ENCODE data around the gene ACOT13.
"Not testable (repeated sequence)": the region's sequence is repeated elsewhere in the genome, so short reads cannot be mapped to it uniquely, and the experiment has no call there.

ACOT13 gene

DNA sequence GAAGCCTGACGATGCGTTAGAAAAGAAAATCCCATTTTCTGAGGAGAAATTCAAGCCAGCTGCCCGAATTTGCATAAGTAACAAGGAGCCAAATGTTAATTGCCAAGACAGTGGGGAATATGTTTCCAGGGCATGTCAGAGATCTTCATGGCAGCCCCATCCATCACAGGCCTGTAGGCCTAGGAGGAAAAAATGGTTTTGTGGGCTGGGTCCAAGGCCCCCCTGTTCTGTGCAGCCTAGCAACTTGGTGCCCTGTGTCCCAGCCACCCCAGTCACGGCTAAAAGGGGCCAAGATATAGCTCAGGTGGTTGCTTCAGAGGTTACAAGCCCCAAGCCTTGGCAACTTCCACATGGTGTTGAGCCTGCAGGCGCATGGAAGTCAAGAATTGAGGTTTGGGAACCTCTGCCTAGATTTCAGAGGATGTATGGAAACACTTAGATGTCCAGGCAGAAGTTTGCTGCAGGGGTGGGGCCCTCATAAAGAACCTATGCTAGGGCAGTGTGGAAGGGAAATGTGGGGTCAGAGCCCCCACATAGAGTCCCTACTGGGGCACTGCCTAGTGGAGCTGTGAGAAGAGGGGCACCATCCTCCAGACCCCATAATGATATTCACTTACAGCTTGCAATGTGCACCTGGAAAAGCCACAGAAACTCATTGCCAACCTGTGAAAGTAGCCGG, 64.7 kb downstream of the ACOT13 start:
- not testable (repeated sequence) for DNase-seq

DNA sequence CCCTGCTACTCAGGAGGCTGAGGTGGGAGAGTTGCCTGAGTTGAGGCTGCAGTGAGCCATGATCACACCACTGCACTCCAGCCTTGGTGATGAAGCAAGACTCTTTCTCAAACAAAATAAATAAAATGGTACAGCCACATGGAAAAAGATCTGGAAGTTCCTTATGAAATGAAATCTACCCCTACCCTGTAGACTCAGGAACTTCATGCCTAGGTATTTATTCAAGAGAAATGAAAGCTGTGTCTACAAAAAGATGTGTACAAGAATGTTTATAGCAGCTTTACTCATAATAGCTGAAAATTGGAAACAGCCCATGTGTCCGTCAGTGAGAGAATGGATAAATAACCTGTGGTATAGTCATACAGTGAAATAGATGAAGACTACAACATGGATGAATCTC, 67.3 kb downstream of the ACOT13 start:
- DNase-seq, result no peak

- not testable (repeated sequence) for DNase-seq
These were observed 67.8 kb downstream of the ACOT13 start for GRCh38 chr6:24734710-24735109.

DNA sequence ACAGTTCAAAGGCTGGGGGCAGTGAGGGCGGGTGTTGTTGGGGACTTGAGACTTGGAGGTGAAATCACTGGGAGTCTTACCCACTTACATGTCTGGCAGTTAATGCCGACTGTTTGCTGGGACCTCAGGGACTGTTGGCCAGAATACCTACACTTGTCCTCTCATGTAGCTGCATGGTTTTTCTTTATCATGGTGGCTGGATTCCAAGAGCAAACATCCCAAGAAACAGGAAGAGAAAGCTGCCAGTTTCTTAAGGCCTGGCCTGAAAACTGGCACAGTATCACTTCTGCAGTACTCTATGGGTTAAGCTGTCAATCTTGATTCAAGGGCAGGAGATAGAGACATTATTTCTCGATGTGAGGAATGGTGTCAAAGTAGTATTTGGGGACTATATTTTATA, 71.9 kb downstream of the ACOT13 start:
- DNase-seq, result no peak

- DNase-seq, result no peak
These were observed 74.0 kb downstream of the ACOT13 start for GRCh38 chr6:24740861-24741260.

GRCh38 chr6:24742216-24742738, 75.4 kb downstream of the ACOT13 start:
- DNase-seq, result no peak

DNA sequence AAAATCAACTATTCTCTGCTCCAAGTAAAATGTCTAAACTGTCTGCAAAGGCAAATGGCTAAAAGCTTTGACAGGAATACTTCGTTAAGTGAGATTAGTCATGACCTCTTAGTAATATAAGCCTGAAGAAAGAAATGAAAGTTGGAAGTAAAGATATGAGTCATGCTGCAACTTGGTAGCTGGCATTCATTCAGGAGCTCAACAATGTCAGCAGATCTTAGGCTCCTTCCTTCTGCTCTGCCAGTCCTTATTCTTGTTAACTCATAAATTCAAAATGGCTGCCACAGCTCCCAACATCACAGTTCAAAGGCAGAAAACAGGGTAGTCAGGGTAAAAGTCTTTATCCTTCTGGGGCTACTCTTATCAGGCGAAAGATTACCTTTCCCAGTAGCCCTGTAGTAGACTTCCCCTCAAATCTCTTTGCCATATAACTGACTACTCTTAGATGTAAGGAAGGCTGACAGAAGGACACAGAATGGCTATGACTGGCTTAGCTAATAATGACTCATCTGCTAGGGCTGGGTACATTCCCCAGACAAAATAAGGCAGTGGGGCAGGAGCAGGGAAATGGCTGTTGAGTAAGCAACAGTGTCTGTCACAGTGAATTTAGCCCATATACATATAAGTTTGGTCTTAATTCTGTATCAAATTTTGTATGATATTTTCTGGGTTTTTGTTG, 76.5 kb downstream of the ACOT13 start:
- no peak for DNase-seq

DNA sequence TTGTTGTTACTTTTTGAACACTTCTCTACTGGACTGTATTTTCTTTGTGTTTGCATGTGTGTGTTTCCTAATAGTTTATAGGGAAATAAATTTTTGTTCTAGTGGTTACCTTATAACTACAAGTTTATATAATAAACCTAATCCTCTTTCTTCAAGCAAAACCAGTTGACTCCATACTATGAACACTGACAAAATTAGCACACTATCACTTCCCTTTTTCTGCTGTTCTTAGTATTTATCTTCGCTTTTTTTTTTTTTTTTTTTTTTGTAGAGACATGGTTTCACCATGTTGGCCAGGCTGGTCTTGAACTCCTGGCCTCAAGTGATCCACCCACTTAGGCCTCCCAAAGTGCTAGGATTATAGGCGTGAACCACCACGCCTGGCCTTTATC, 77.1 kb downstream of the ACOT13 start:
- no peak for DNase-seq

DNA sequence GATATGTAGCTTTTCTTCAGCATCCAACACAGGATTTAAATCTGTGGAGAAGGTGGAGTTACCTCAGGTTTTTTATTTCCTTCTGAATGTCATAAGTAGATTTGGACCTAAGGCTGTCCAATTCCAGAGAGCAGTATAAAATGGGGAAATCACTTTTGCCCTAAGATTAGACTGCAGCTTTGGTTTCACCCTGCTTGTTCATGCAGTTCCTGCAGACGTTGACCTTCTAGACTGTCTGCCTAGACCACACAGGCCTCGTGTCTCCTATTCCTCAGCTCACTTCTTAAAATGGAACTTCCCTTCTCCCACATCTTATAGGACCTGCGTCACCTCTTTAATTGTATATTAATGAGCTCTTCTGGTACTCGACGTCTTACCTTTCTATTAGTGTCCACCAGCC, 78.0 kb downstream of the ACOT13 start:
- no peak for DNase-seq

DNA sequence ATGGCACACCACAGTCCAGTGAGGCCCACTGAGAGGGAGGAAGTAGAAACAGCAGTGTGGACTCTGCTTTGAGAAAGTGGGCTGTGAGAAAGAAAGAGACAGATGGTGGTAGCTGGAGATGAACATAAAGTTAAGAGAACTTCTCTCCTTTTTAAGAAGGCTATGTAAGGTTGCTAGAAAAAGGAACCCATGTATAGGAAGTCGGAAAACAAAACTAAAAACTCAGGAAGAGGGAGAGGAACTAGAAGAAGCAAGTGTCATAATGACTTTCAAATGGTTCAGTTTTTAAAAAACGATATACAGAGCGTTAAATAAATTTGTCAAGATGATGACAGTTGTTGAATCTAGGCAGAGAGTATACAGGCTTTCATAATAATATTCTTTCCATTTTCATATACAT, 82.4 kb downstream of the ACOT13 start:
- DNase-seq, result no peak

- not testable (repeated sequence) for DNase-seq
These were observed 84.0 kb downstream of the ACOT13 start for GRCh38 chr6:24750878-24751277.

GRCh38 chr6:24752503-24752902, 85.6 kb downstream of the ACOT13 start:
- no peak for DNase-seq

- no peak for DNase-seq
These were observed 86.1 kb downstream of the ACOT13 start for GRCh38 chr6:24752917-24753492.

- DNase-seq, result no peak
These were observed 86.7 kb downstream of the ACOT13 start for GRCh38 chr6:24753545-24753944.

DNA sequence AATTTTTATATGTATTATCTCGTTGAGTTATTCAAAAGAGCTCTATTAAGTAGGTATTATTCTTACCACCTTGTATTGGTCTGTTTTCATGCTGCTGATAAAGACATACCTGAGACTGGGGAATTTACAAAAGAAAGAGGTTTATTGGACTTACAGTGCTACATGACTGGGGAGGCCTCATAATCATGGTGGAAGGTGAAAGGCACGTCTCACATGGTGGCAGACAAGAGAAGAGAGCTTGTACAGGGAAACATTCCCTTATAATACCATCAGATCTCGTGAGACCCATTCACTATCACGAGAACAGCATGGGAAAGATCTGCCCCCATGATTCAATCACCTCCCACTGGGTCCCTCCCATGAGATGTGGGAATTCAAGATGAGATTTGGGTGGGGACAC, 87.5 kb downstream of the ACOT13 start:
- DNase-seq, result not testable (repeated sequence)
